Epithelial cell of proximal tubule (primary cell): ENCODE measurements around the gene PATJ. TPM values are rescaled to one million over a fixed set of nuclear protein-coding genes. Genes with fewer than 3 reads are reported as not detected.

Experiments used
- DNase-seq: peaks from one replicate; pipeline ENCODE4 v3.0.0-alpha.2; 2011; ENCODE audit warnings: low read depth
- H3K4me3 ChIP-seq: 2 replicates; pipeline ENCODE4 v1.5.1; 2011; ENCODE audit warnings: low read depth, mild to moderate bottlenecking, low read length
- total RNA-seq: library from RNA; depleted of rRNA; stranded (reverse); fragments of >200 nt; gene quantifications from 2 replicates; pipeline ENCODE4 v1.2.3, GENCODE V29; 2015
- TF ChIP-seq, protein P1 (sequence below): conservative IDR thresholded peaks from 2 replicates; pipeline ENCODE4 v1.5.1; 2012; ENCODE audit warnings: low read depth, mild to moderate bottlenecking, low read length

The PATJ gene
- total RNA-seq, 1 donor from 2014 or later = 42.1 TPM

GRCh38 chr1:61749574-61749973 is 7.3 kb downstream of the PATJ start:
- H3K4me3 ChIP-seq = no peak overlapping the region
- DNase-seq = no peak
- TF ChIP-seq, protein P1, sequence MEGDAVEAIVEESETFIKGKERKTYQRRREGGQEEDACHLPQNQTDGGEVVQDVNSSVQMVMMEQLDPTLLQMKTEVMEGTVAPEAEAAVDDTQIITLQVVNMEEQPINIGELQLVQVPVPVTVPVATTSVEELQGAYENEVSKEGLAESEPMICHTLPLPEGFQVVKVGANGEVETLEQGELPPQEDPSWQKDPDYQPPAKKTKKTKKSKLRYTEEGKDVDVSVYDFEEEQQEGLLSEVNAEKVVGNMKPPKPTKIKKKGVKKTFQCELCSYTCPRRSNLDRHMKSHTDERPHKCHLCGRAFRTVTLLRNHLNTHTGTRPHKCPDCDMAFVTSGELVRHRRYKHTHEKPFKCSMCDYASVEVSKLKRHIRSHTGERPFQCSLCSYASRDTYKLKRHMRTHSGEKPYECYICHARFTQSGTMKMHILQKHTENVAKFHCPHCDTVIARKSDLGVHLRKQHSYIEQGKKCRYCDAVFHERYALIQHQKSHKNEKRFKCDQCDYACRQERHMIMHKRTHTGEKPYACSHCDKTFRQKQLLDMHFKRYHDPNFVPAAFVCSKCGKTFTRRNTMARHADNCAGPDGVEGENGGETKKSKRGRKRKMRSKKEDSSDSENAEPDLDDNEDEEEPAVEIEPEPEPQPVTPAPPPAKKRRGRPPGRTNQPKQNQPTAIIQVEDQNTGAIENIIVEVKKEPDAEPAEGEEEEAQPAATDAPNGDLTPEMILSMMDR = no peak

- H3K4me3 ChIP-seq = no peak overlapping the region
- TF ChIP-seq, protein P1 = no peak
- no peak for DNase-seq
Measured at GRCh38 chr1:61752921-61753389, 10.7 kb downstream of the PATJ start.

GRCh38 chr1:61753998-61754508 is 11.8 kb downstream of the PATJ start:
- no peak overlapping the region for H3K4me3 ChIP-seq

GRCh38 chr1:61754545-61754944 is 12.3 kb downstream of the PATJ start:
- TF ChIP-seq, protein P1 = no peak
- H3K4me3 ChIP-seq = no peak overlapping the region
- no peak for DNase-seq

More at GRCh38 chr1:61753998-61754508, 11.8 kb downstream of the PATJ start:
- DNase-seq = no peak
- TF ChIP-seq, protein P1 = no peak

DNA sequence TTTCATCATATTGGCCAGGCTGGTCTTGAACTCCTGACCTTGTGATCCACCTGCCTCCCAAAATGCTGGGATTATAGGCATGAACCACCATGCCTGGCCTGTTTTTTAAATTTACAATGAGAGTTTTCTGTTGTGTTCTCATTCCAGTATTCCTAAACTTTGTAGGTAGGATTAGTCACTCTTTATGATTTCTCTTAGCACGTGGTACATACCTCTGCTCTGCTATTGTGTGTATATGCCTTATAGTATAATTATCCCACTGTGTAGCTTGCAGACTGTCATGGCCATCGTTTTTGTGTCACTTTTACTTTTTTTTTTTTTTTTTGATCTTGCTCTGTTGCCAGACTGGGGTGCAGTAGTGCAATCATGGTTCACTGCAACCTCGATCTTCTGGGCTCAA is 14.5 kb downstream of the PATJ start:
- TF ChIP-seq, protein P1 = no peak
- no peak for DNase-seq
- H3K4me3 ChIP-seq = no peak overlapping the region

- DNase-seq = no peak
- TF ChIP-seq, protein P1 = no peak
- H3K4me3 ChIP-seq = no peak overlapping the region
Measured at GRCh38 chr1:61757950-61758349, 15.7 kb downstream of the PATJ start.

- DNase-seq = no peak
- no peak overlapping the region for H3K4me3 ChIP-seq
- TF ChIP-seq, protein P1 = no peak
Measured at GRCh38 chr1:61770131-61770530, 27.9 kb downstream of the PATJ start.
